LNCAP (cell line): ENCODE results near the gene HUS1B.

Source experiments
- TF ChIP-seq, protein P1 (sequence below): fragments of 450-650 bp; IDR thresholded peaks from 2 replicates; pipeline ENCODE4 v1.5.1; 2017; ENCODE audit warnings: mild to moderate bottlenecking

HUS1B gene

DNA sequence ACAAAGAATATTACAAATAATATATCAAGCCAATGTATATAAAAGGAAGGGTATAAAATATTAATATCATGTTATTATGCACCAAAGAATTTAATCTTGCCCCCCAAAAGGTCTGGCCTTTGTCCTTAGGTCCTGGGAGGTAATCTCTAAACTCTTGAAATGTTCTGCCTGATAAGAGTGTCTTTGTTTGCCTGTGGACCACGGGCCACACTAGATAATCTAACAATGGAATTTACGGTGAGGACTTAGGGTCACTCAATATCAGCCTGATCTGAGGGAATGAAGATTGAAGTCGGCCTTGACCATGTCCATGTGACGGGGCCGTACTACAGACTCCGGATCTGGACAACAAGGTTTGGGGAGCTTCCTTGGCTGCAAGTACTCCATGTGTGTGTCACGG, 42.9 kb downstream of the HUS1B start:
- TF ChIP-seq, protein P1, sequence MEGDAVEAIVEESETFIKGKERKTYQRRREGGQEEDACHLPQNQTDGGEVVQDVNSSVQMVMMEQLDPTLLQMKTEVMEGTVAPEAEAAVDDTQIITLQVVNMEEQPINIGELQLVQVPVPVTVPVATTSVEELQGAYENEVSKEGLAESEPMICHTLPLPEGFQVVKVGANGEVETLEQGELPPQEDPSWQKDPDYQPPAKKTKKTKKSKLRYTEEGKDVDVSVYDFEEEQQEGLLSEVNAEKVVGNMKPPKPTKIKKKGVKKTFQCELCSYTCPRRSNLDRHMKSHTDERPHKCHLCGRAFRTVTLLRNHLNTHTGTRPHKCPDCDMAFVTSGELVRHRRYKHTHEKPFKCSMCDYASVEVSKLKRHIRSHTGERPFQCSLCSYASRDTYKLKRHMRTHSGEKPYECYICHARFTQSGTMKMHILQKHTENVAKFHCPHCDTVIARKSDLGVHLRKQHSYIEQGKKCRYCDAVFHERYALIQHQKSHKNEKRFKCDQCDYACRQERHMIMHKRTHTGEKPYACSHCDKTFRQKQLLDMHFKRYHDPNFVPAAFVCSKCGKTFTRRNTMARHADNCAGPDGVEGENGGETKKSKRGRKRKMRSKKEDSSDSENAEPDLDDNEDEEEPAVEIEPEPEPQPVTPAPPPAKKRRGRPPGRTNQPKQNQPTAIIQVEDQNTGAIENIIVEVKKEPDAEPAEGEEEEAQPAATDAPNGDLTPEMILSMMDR, result no peak

DNA sequence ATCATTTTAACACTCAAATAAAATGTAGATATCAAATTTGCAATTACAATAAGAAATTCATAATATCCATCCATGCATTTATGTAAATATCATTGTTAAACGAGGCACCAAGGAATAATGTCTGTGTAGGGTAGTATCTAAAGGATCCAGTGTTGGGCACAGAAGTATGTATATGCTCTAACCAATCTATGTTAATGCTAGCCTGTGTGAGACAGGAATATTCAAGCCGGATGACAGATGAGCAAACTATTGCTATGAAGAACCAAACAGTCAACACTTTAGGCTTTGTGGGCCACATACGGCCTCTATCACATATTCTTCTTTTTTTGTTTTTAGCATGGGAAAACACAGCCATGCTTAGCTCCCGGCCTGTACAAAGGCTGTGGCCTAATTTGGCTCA, 45.0 kb downstream of the HUS1B start:
- TF ChIP-seq, protein P1, result no peak

DNA sequence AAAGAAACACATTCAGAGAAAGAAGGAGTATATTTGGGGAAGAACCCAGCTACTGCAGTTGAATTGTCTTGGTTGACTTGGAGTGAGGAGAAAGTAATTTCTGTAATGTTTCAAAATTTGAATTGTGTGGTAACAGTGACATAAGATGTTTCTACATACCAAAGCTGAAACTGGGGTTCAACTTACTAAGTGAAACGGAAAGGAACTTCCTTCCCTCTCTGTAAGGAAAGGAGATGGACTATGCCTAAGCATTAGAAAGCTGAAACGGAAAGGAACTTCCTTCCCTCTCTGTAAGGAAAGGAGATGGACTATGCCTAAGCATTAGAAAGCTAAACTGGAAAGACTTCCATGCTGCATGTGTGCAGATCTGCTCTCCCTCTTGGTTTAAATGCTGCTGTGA, 46.0 kb downstream of the HUS1B start:
- TF ChIP-seq, protein P1, result no peak

DNA sequence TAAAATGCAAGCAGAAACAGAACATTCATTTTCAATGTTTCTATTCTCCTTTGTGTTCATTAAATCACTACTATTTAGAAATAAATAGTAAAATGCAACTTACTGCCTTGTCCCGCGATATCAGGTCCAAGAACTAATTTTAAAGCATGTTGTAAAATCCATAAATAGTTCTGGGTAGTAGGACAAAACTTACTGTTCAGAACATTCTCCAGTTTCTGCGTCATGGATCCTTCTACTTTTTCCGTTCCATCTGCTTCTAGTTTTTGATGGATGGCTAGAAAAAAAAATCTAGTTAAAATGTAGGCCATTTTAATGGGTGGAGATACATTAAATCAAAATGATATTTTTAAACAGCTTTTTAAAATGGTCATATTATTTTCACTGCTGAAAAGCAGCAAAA, 47.0 kb downstream of the HUS1B start:
- TF ChIP-seq, protein P1, result no peak

DNA sequence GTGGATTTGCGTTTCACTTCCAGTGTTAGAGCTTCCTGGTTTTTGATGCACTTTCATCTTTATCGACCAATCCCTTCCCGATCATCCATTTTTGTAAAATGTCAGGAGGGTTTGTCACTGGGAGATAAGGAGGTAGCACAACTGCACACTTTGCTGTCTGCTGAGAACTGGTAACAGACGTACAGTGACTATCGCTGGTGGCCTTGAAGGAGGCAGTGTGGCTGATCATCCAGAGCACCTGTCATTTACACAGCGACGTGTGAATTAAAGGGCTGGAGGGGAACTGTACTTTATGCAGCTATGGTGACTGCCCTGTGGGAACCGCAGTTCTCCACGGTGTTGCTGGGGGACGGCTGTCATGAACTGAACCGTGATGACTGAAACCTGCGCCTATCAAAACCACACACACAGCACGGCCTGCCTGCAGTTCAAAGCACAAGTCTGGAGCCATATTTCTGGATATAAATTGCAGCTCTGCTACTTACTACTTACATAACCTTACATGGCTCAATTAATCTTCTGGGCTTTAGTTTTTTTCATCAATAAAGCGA, 50.0 kb downstream of the HUS1B start:
- TF ChIP-seq, protein P1, result no peak
